K562 (cell line): ENCODE data around the gene PARD6B. TPM values are rescaled to one million over a fixed set of nuclear protein-coding genes. Genes with fewer than 3 reads are reported as not detected.

ENCODE experiments used
- CGGBP1 ChIP-seq: fragments of 250-450 bp; sonication (Bioruptor Pico); IDR thresholded peaks from 2 replicates; pipeline ENCODE4 v1.9.0; 2021; ENCODE audit warnings: mild to moderate bottlenecking
- CLOCK ChIP-seq: fragments of 250-450 bp; sonication (Bioruptor Pico); IDR thresholded peaks from 2 replicates; pipeline ENCODE4 v1.4.0; 2020; ENCODE audit warnings: mild to moderate bottlenecking, moderate library complexity, borderline replicate concordance
- HBP1 ChIP-seq: fragments of 450-650 bp; formaldehyde crosslinking; IDR thresholded peaks from 2 replicates; pipeline ENCODE4 v1.4.0; 2022; ENCODE audit warnings: missing genetic modification characterization
- JUND ChIP-seq, 2 experiments: IDR thresholded peaks; 2 replicates in 1 of 2; 3 replicates in 1 of 2; pipeline ENCODE4 v1.6.1; 2011; ENCODE audit warnings: borderline replicate concordance in 2 of 2, low read depth in 2 of 2, low read length in 2 of 2, improper control_type of control experiment in 1 of 2, missing biosample characterization in 1 of 2, missing genetic modification characterization in 1 of 2, missing genetic modification reagents in 1 of 2
- ZC3H11A ChIP-seq: IDR thresholded peaks from 2 replicates; pipeline ENCODE4 v1.6.1; 2012; ENCODE audit warnings: low read depth, low read length, improper control_type of control experiment
- ZNF449 ChIP-seq: fragments of 250-450 bp; sonication (Bioruptor Pico); IDR thresholded peaks from 2 replicates; pipeline ENCODE4 v1.8.0; 2022; ENCODE audit warnings: moderate library complexity, mild to moderate bottlenecking, inconsistent platforms
- polyA plus RNA-seq, 8 experiments: library from polyadenylated mRNA; depleted of rRNA in 4 of 8; stranded (reverse) in 5 of 8; unstranded in 3 of 8; fragments of >200 nt; fragmentation: Nextera tagmentation in 2 of 8; fragmentation: Illumina TruSeq in 1 of 8; extraction: Ambion mirVana in 2 of 8; extraction: Trizol in 1 of 8; gene quantifications; 2 replicates each; pipeline versions ENCODE4 v1.2.1 to v1.2.3, GENCODE V29; 2011 to 2014; ENCODE audit warnings: inconsistent platforms in 1 of 8, missing spikeins in 1 of 8
- total RNA-seq, 7 experiments: library from RNA; depleted of rRNA in 6 of 7; stranded (reverse); fragments of >200 nt in 6 of 7; fragmentation: Illumina TruSeq in 2 of 7; extraction: Trizol in 2 of 7; gene quantifications; 2 replicates each; pipeline versions ENCODE4 v1.2.1 to v1.2.3, GENCODE V29; 2011 to 2021; ENCODE audit warnings: low replicate concordance in 1 of 7
- TF ChIP-seq, protein P1 (sequence below): fragments of 450-650 bp; formaldehyde crosslinking; IDR thresholded peaks from 2 replicates; pipeline ENCODE4 v1.4.0; 2020; ENCODE audit warnings: mild to moderate bottlenecking, mixed read lengths
- TF ChIP-seq, protein P2 (sequence below): fragments of 250-450 bp; sonication (Bioruptor Pico); IDR thresholded peaks from 2 replicates; pipeline ENCODE4 v1.4.0; 2020; ENCODE audit warnings: mild to moderate bottlenecking, moderate library complexity

Gene PARD6B
- total and polyA plus RNA-seq, 9 of the 15 experiments (the other 6 are each of a cell fraction or from before 2014, with no cell fraction given) = 1.7 to 12.3 (median 5.5) TPM

DNA sequence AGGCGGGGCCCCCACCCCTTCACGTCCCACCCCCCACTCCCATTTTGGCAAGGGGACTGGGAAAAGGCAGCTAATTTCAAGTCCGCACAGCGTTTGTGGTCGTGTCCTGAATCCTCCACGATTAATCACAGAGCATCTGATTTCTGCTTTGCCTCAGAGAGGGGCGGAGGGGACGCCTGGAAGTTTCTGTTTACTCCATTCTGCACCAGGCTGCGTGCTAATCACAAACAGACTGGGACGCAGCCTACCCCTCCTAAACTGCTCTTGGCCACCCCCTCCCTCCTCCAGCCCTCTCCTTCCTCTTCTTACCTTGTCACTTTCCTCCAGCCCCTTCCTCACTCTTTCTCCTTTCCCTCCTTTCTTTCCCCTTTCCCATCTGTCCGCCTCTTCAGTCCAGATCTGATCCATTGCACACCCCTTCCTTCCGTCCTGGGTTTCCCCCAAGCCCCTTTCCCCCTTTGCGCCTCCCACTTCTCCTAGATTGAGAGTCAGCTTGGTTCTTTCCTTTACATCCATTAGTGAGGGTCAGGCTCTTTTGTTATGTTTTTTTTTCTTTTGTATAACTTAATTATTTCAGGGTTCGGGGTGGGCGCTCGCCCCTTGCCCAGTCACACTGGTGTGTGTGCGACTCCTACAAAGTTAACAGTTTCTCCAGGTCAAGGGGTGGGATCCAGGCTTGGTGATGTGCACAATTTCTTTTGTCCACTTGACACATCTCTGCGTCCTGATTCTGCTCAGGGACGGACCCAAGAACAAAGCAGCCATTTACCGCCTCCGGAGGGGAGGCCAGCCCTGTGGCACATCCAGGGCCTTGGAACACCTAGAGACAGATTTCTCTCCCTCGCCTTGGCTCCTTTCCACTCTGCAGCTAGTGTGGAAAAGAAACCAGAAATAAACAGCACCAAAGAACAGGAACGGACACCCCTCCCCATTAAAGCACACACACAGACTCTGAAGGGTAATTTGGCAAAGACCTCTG is 39.5 kb upstream of the PARD6B start (continued):
- TF ChIP-seq CGGBP1 (no peak), ZNF449 (no peak), ZC3H11A (no peak), HBP1 (CRISPR knock-in tag) (peak; percentile 82; the same call in 1 of the 2 replicates), JUND (IDR thresholded peaks at IDR 0.05; ENCODE audit: borderline replicate concordance, low read depth, low read length) (no peak), JUND (tag; IDR thresholded peaks at IDR 0.05; ENCODE audit: borderline replicate concordance, low read depth, low read length) (no peak), CLOCK (CRISPR knock-in tag) (no peak)
- TF ChIP-seq, protein P1, sequence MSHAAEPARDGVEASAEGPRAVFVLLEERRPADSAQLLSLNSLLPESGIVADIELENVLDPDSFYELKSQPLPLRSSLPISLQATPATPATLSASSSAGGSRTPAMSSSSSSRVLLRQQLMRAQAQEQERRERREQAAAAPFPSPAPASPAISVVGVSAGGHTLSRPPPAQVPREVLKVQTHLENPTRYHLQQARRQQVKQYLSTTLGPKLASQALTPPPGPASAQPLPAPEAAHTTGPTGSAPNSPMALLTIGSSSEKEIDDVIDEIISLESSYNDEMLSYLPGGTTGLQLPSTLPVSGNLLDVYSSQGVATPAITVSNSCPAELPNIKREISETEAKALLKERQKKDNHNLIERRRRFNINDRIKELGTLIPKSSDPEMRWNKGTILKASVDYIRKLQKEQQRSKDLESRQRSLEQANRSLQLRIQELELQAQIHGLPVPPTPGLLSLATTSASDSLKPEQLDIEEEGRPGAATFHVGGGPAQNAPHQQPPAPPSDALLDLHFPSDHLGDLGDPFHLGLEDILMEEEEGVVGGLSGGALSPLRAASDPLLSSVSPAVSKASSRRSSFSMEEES = no peak
- TF ChIP-seq, protein P2, sequence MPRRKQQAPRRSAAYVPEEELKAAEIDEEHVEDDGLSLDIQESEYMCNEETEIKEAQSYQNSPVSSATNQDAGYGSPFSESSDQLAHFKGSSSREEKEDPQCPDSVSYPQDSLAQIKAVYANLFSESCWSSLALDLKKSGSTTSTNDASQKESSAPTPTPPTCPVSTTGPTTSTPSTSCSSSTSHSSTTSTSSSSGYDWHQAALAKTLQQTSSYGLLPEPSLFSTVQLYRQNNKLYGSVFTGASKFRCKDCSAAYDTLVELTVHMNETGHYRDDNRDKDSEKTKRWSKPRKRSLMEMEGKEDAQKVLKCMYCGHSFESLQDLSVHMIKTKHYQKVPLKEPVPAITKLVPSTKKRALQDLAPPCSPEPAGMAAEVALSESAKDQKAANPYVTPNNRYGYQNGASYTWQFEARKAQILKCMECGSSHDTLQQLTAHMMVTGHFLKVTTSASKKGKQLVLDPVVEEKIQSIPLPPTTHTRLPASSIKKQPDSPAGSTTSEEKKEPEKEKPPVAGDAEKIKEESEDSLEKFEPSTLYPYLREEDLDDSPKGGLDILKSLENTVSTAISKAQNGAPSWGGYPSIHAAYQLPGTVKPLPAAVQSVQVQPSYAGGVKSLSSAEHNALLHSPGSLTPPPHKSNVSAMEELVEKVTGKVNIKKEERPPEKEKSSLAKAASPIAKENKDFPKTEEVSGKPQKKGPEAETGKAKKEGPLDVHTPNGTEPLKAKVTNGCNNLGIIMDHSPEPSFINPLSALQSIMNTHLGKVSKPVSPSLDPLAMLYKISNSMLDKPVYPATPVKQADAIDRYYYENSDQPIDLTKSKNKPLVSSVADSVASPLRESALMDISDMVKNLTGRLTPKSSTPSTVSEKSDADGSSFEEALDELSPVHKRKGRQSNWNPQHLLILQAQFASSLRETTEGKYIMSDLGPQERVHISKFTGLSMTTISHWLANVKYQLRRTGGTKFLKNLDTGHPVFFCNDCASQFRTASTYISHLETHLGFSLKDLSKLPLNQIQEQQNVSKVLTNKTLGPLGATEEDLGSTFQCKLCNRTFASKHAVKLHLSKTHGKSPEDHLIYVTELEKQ (CRISPR knock-in tag) = no peak
